Small intestine (tissue), 7 donors: ENCODE data around the gene MTMR4. TPM values are rescaled to one million over a fixed set of nuclear protein-coding genes. Genes with fewer than 3 reads are reported as not detected.

Experiments used
- DNase-seq, 2 donors: peaks; one replicate each; pipeline versions ENCODE4 v3.0.0 to v3.0.0-alpha.2; 2013
- FAIRE-seq: peaks from 2 replicates; lab custom pipeline; 2012; peaks lifted over from hg19 to GRCh38; lab: Jason Lieb, UNC
- H3K27ac ChIP-seq, 3 donors: one replicate each; pipeline ENCODE4 v1.5.1; 2013; ENCODE audit warnings: low read length in 2 of 3, mild to moderate bottlenecking in 2 of 3, control low read depth in 1 of 3, inconsistent platforms in 1 of 3, low read depth in 1 of 3, moderate library complexity in 1 of 3
- H3K27me3 ChIP-seq, 3 donors: one replicate each; pipeline ENCODE4 v1.6.1; 2013; ENCODE audit warnings: low read length in 3 of 3, inconsistent platforms in 1 of 3; ENCODE audit not compliant: control insufficient read depth in 3 of 3, insufficient read depth in 3 of 3
- H3K36me3 ChIP-seq, 3 donors: one replicate each; pipeline ENCODE4 v1.6.1; 2013; ENCODE audit warnings: low read length in 3 of 3, inconsistent platforms in 1 of 3, low read depth in 1 of 3, mild to moderate bottlenecking in 1 of 3, moderate library complexity in 1 of 3; ENCODE audit not compliant: control insufficient read depth in 3 of 3, insufficient read depth in 2 of 3
- H3K4me1 ChIP-seq, 3 donors: one replicate each; pipeline ENCODE4 v1.6.1; 2013; ENCODE audit warnings: low read length in 2 of 3, inconsistent platforms in 1 of 3, low read depth in 1 of 3, mild to moderate bottlenecking in 1 of 3, moderate library complexity in 1 of 3; ENCODE audit not compliant: control insufficient read depth in 3 of 3, insufficient read depth in 2 of 3
- H3K4me3 ChIP-seq, 3 donors: one replicate each; pipeline ENCODE4 v1.5.1; 2013; ENCODE audit warnings: low read length in 3 of 3, control low read depth in 1 of 3, inconsistent platforms in 1 of 3, low read depth in 1 of 3, mild to moderate bottlenecking in 1 of 3, moderate library complexity in 1 of 3
- H3K9me3 ChIP-seq, 2 donors: one replicate each; pipeline ENCODE4 v1.6.1; 2013; ENCODE audit warnings: low read depth in 1 of 2, low read length in 1 of 2; ENCODE audit not compliant: control insufficient read depth in 2 of 2, insufficient read depth in 1 of 2
- WGBS, 3 donors: extraction: QIAGEN DNeasy Blood & Tissue Kit; methylation state at CpG; one replicate each; pipeline ENCODE4 v1.1.7; 2013; 5-methylcytosine and 5-hydroxymethylcytosine counted together
- polyA plus RNA-seq, 4 donors: library from polyadenylated mRNA; stranded (reverse) in 3 of 4; unstranded in 1 of 4; fragments of 200-250 nt in 3 of 4; fragments of 120-200 nt in 1 of 4; gene quantifications; one replicate each; pipeline versions ENCODE4 v1.2.1 to v1.2.3, GENCODE V29; 2013
- donor health status: healthy with polysubstance abuse.
- donor health status: control.
- donor health status: control.
- donor health status: Bipolar disorder and iron deficiency.
- donor health status: healthy.

The MTMR4 gene
- polyA plus RNA-seq, 4 donors, result 15.4 to 77.4 (median 20.6) TPM

DNA sequence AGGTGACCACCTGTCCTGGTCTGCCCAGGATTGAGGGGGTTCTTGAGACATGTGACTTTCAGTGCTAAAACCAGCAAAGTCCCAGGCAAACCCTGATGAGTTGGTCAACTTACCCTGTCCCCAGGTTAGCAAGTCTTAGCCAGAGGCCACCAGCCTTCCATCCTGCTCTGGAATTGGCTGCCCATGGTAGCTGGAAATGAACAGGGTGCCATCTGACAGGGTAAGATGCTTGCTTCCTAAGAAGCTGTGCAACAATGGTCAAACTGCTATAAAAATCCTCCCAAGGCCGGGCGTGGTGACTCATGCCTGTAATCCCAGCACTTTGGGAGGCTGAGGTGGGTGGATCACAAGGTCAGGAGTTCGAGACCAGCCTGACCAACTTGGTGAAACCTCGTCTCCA lies 22.8 kb upstream of the MTMR4 start:
- H3K4me3 ChIP-seq, result no peak overlapping the region
- FAIRE-seq (no peak), DNase-seq (no peak)
- no peaks in the 10 kb centered on the region for H3K9me3 ChIP-seq
- 59 to 82% (median 61%) methylated on average over 4 of the region's 4 CpGs for WGBS, 3 donors
- peaks cover 0 to 18% (median 0%) of the 10 kb centered on the region in 3 donors for H3K27me3 ChIP-seq
- no peaks in the 10 kb centered on the region for H3K36me3 ChIP-seq
- H3K4me1 ChIP-seq, result peaks cover 0 to 5% (median 0%) of the 10 kb centered on the region in 3 donors
- no peak overlapping the region for H3K27ac ChIP-seq

- Histone ChIP-seq H3K27ac (no peak overlapping the region), H3K9me3 (no peaks in the 10 kb centered on the region), H3K36me3 (no peaks in the 10 kb centered on the region), H3K4me3 (no peak overlapping the region), H3K4me1 (peaks cover 0 to 7% (median 0%) of the 10 kb centered on the region in 3 donors), H3K27me3 (peaks cover 0 to 21% (median 0%) of the 10 kb centered on the region in 3 donors)
- 70 to 85% (median 81%) methylated on average over 3 of the region's 3 CpGs for WGBS, 3 donors
- FAIRE-seq (no peak), DNase-seq (no peak)
Observed at GRCh38 chr17:58536542-58536941, 22.1 kb upstream of the MTMR4 start.

GRCh38 chr17:58535431-58535830 lies 21.0 kb upstream of the MTMR4 start:
- FAIRE-seq, result no peak

GRCh38 chr17:58534901-58535421 lies 20.5 kb upstream of the MTMR4 start:
- Histone ChIP-seq H3K27ac (no peak overlapping the region), H3K9me3 (no peaks in the 10 kb centered on the region), H3K4me1 (peaks cover 0 to 7% (median 0%) of the 10 kb centered on the region in 3 donors), H3K27me3 (peaks cover 0 to 36% (median 0%) of the 10 kb centered on the region in 3 donors), H3K36me3 (no peaks in the 10 kb centered on the region), H3K4me3 (no peak overlapping the region)
- WGBS, 3 donors, result 78 to 83% (median 82%) methylated on average over 4 of the region's 4 CpGs
- no peak for FAIRE-seq
- peak in 1 of 2 donors; percentile 32 for DNase-seq

More at GRCh38 chr17:58535431-58535830, 21.0 kb upstream of the MTMR4 start:
- WGBS, 3 donors, result 73 to 87% (median 75%) methylated on average over 2 of the region's 2 CpGs
- H3K27me3 ChIP-seq, result peaks cover 0 to 32% (median 0%) of the 10 kb centered on the region in 3 donors
- H3K27ac ChIP-seq, result no peak overlapping the region
- no peaks in the 10 kb centered on the region for H3K36me3 ChIP-seq
- no peaks in the 10 kb centered on the region for H3K9me3 ChIP-seq
- no peak overlapping the region for H3K4me3 ChIP-seq
- H3K4me1 ChIP-seq, result peaks cover 0 to 7% (median 0%) of the 10 kb centered on the region in 3 donors
- DNase-seq, result peak in 1 of 2 donors; percentile 53

- WGBS, 3 donors, result 58 to 75% (median 73%) methylated on average over 3 of the region's 3 CpGs
Observed at GRCh38 chr17:58534331-58534730, 19.9 kb upstream of the MTMR4 start.

GRCh38 chr17:58533616-58534188 lies 19.3 kb upstream of the MTMR4 start:
- 90 to 94% (median 94%) methylated on average over 5 of the region's 5 CpGs for WGBS, 3 donors
- Histone ChIP-seq H3K4me3 (no peak overlapping the region), H3K4me1 (peaks cover 0 to 7% (median 0%) of the 10 kb centered on the region in 3 donors), H3K9me3 (no peaks in the 10 kb centered on the region), H3K36me3 (no peaks in the 10 kb centered on the region), H3K27ac (no peak overlapping the region), H3K27me3 (peaks cover 0 to 41% (median 0%) of the 10 kb centered on the region in 3 donors)
- DNase-seq (no peak), FAIRE-seq (no peak)

More at GRCh38 chr17:58534331-58534730, 19.9 kb upstream of the MTMR4 start:
- peaks cover 0 to 7% (median 0%) of the 10 kb centered on the region in 3 donors for H3K4me1 ChIP-seq
- FAIRE-seq (no peak), DNase-seq (no peak)
- no peaks in the 10 kb centered on the region for H3K36me3 ChIP-seq
- H3K27ac ChIP-seq, result no peak overlapping the region
- H3K4me3 ChIP-seq, result no peak overlapping the region
- no peaks in the 10 kb centered on the region for H3K9me3 ChIP-seq
- H3K27me3 ChIP-seq, result peaks cover 0 to 38% (median 0%) of the 10 kb centered on the region in 3 donors

DNA sequence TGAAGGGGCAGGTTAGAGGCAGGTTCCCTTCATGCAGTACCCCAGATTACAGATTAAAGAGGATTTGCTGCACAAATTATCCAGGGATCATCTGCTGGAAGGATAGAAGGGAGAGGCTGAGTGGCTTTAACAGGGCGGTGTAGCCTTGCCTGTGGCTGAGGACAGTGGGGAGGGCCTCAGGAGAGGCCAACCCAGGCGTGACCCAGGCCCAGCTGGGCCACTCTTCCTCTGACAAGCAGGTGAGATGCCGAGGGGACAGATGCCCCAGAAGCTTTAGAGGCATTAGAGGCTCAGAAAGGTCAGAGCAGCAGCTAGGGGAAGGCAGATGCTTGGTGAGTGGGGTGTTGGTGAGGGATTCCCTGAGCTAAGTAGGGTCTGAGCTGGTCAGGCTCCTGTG lies 18.1 kb upstream of the MTMR4 start:
- DNase-seq (no peak), FAIRE-seq (no peak)
- Histone ChIP-seq H3K27ac (no peak overlapping the region), H3K9me3 (no peaks in the 10 kb centered on the region), H3K36me3 (no peaks in the 10 kb centered on the region), H3K4me3 (peak overlapping the region in 1 of 3 donors; percentile 40), H3K4me1 (peaks cover 0 to 7% (median 0%) of the 10 kb centered on the region in 3 donors), H3K27me3 (peaks cover 0 to 41% (median 0%) of the 10 kb centered on the region in 3 donors)
- 53 to 60% (median 57%) methylated on average over 3 of the region's 3 CpGs for WGBS, 3 donors

DNA sequence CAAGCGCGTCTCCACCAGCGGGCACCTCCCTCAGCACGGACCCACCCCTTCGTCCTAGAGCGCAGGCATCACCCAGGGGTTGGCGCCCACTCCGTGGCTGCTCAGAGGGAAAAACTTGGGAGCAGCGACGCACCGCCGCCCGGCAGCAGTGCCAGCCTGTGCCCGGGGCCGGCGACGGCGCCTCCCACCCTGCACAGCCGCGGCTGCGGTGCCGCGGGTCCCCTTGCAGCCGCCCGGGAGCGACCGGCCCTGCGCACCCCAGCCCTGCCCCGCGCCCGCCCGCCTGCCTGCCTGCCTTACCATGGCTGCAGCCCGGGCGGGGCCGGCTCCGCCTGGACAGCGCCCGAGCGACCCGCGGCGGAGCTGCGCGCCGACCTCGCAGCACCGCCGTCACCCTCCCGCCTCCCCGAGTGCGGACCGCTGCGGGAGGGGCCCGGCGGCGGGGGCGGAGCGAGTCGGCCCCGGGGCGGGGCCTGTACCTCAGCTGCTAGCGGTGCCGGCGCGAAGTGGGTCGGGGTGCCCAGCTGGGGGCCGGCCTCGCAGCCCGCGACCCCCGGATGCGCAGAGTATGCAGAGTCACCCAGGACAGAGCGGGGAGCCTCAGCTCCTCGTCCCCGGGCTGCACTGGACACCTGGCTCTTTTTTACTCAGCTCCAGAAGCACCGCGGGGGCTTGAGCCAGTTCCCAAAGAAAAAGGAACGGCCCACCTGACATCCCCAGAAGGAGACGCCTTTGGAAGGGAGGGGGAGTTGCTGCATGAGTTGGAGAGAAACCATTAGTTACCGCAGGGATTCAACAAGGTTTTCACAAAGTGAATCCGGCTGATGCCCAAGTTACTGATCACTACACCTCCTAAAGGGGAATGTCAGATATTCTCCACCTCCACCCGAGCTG lies 17.5 kb upstream of the MTMR4 start:
- WGBS, 3 donors, result 2 to 4% (median 2%) methylated on average over 41 to 82 of the region's 82 CpGs

More for the DNA sequence above, 17.5 kb upstream of the MTMR4 start:
- peak overlapping the region in 2 of 3 donors; percentile 40 to 50 for H3K4me3 ChIP-seq
- peak; percentile 43 to 69 for DNase-seq
- no peak for FAIRE-seq
- no peak overlapping the region for H3K27ac ChIP-seq
- H3K27me3 ChIP-seq, result peaks cover 0 to 41% (median 0%) of the 10 kb centered on the region in 3 donors
- no peaks in the 10 kb centered on the region for H3K36me3 ChIP-seq
- peaks cover 0 to 7% (median 0%) of the 10 kb centered on the region in 3 donors for H3K4me1 ChIP-seq
- no peaks in the 10 kb centered on the region for H3K9me3 ChIP-seq
